ENCODE data around the gene MAPK10. TPM values are rescaled to one million over a fixed set of nuclear protein-coding genes. Genes with fewer than 3 reads are reported as not detected.

Gene MAPK10
- total and polyA plus RNA-seq, 2 experiments from 2014 or later: 5.9 to 14.8 TPM

- no peaks in the 10 kb centered on the region for H4K20me1 ChIP-seq (ENCODE audit: insufficient read depth, poor library complexity, severe bottlenecking)
- WGBS (ENCODE audit: low lambda C conversion rate, missing lambda C conversion rate): 92% methylated on average over 2 of the region's 2 CpGs
- H2AFZ ChIP-seq: no peak overlapping the region
- no peak overlapping the region for H3K4me2 ChIP-seq
- H3K27me3 ChIP-seq: no peaks in the 10 kb centered on the region
- peaks cover 6% of the 10 kb centered on the region for H3K4me1 ChIP-seq (ENCODE audit: insufficient read depth)
- no peak for DNase-seq (ENCODE audit: low spot score)
- TF ChIP-seq EZH2 (IDR thresholded peaks at IDR 0.05; ENCODE audit: borderline replicate concordance) (no peak), EZH2phosphoT487 (IDR thresholded peaks at IDR 0.05; ENCODE audit: low read depth, severe bottlenecking, unreplicated experiment) (no peak), CTCF (IDR thresholded peaks at IDR 0.05; ENCODE audit: poor library complexity) (no peak)
- no peaks in the 10 kb centered on the region for H3K79me2 ChIP-seq
- no peak overlapping the region for H3K27ac ChIP-seq
- H3K9me2 ChIP-seq (replicated peaks; ENCODE audit: insufficient read depth): no peaks in the 10 kb centered on the region
- no peak overlapping the region for H3K4me3 ChIP-seq
- H3K9me3 ChIP-seq (ENCODE audit: low read depth): no peaks in the 10 kb centered on the region
- H3K36me3 ChIP-seq (replicated peaks; ENCODE audit: insufficient read depth, low read depth): no peaks in the 10 kb centered on the region
These were observed 5.5 kb downstream of the MAPK10 start for GRCh38 chr4:86354390-86354789.

GRCh38 chr4:86346320-86346719 is 13.5 kb downstream of the MAPK10 start:
- H3K27ac ChIP-seq: no peak overlapping the region
- no peak overlapping the region for H3K4me3 ChIP-seq
- no peaks in the 10 kb centered on the region for H3K9me3 ChIP-seq (ENCODE audit: low read depth)
- no peaks in the 10 kb centered on the region for H3K9me2 ChIP-seq (replicated peaks; ENCODE audit: insufficient read depth)
- TF ChIP-seq CTCF (IDR thresholded peaks at IDR 0.05; ENCODE audit: poor library complexity) (no peak), EZH2 (IDR thresholded peaks at IDR 0.05; ENCODE audit: borderline replicate concordance) (no peak), EZH2phosphoT487 (IDR thresholded peaks at IDR 0.05; ENCODE audit: low read depth, severe bottlenecking, unreplicated experiment) (no peak)
- H3K27me3 ChIP-seq: no peaks in the 10 kb centered on the region
- no peaks in the 10 kb centered on the region for H4K20me1 ChIP-seq (ENCODE audit: insufficient read depth, poor library complexity, severe bottlenecking)
- H3K36me3 ChIP-seq (replicated peaks; ENCODE audit: insufficient read depth, low read depth): no peaks in the 10 kb centered on the region
- H2AFZ ChIP-seq: no peak overlapping the region
- no peaks in the 10 kb centered on the region for H3K79me2 ChIP-seq
- DNase-seq (ENCODE audit: low spot score): no peak
- WGBS (ENCODE audit: low lambda C conversion rate, missing lambda C conversion rate): 97% methylated on average over 3 of the region's 3 CpGs
- H3K4me2 ChIP-seq: no peak overlapping the region
- no peaks in the 10 kb centered on the region for H3K4me1 ChIP-seq (ENCODE audit: insufficient read depth)

GRCh38 chr4:86344127-86344526 is 15.7 kb downstream of the MAPK10 start:
- Histone ChIP-seq H3K4me2 (no peak overlapping the region), H3K27me3 (no peaks in the 10 kb centered on the region), H3K9me2 (replicated peaks; ENCODE audit: insufficient read depth) (no peaks in the 10 kb centered on the region), H3K4me1 (ENCODE audit: insufficient read depth) (no peaks in the 10 kb centered on the region), H3K79me2 (no peaks in the 10 kb centered on the region), H3K9me3 (ENCODE audit: low read depth) (no peaks in the 10 kb centered on the region), H3K4me3 (no peak overlapping the region), H3K27ac (no peak overlapping the region), H2AFZ (no peak overlapping the region), H4K20me1 (ENCODE audit: insufficient read depth, poor library complexity, severe bottlenecking) (no peaks in the 10 kb centered on the region), H3K36me3 (replicated peaks; ENCODE audit: insufficient read depth, low read depth) (no peaks in the 10 kb centered on the region)
- TF ChIP-seq EZH2 (IDR thresholded peaks at IDR 0.05; ENCODE audit: borderline replicate concordance) (no peak), EZH2phosphoT487 (IDR thresholded peaks at IDR 0.05; ENCODE audit: low read depth, severe bottlenecking, unreplicated experiment) (no peak), CTCF (IDR thresholded peaks at IDR 0.05; ENCODE audit: poor library complexity) (no peak)
- WGBS (ENCODE audit: low lambda C conversion rate, missing lambda C conversion rate): 75% methylated on average over 3 of the region's 3 CpGs
- no peak for DNase-seq (ENCODE audit: low spot score)

GRCh38 chr4:86338989-86339388 is 20.9 kb downstream of the MAPK10 start:
- no peaks in the 10 kb centered on the region for H4K20me1 ChIP-seq (ENCODE audit: insufficient read depth, poor library complexity, severe bottlenecking)
- H3K4me3 ChIP-seq: no peak overlapping the region
- H3K36me3 ChIP-seq (replicated peaks; ENCODE audit: insufficient read depth, low read depth): no peaks in the 10 kb centered on the region
- no peaks in the 10 kb centered on the region for H3K9me2 ChIP-seq (replicated peaks; ENCODE audit: insufficient read depth)
- no peaks in the 10 kb centered on the region for H3K27me3 ChIP-seq
- H2AFZ ChIP-seq: no peak overlapping the region
- no peaks in the 10 kb centered on the region for H3K4me1 ChIP-seq (ENCODE audit: insufficient read depth)
- H3K4me2 ChIP-seq: no peak overlapping the region
- peak overlapping the region; percentile 52 for H3K27ac ChIP-seq
- 55% methylated on average over 2 of the region's 2 CpGs for WGBS (ENCODE audit: low lambda C conversion rate, missing lambda C conversion rate)
- DNase-seq (ENCODE audit: low spot score): peak; percentile 41
- H3K79me2 ChIP-seq: no peaks in the 10 kb centered on the region
- TF ChIP-seq CTCF (IDR thresholded peaks at IDR 0.05; ENCODE audit: poor library complexity) (no peak), EZH2 (IDR thresholded peaks at IDR 0.05; ENCODE audit: borderline replicate concordance) (no peak), EZH2phosphoT487 (IDR thresholded peaks at IDR 0.05; ENCODE audit: low read depth, severe bottlenecking, unreplicated experiment) (no peak)
- no peaks in the 10 kb centered on the region for H3K9me3 ChIP-seq (ENCODE audit: low read depth)

Measured in hepatocyte (in vitro differentiated cells).